Mucosa of descending colon (tissue), 3 donors: ENCODE measurements around the gene PHF13. TPM values are rescaled to one million over a fixed set of nuclear protein-coding genes. Genes with fewer than 3 reads are reported as not detected.
A peak's percentile ranks its signal among the peaks of the same experiment; 100 is the strongest.
"Not testable (repeated sequence)": the region's sequence is repeated elsewhere in the genome, so short reads cannot be mapped to it uniquely, and the experiment has no call there.

Experiments
- ATAC-seq: fragments of 200-7000 bp; cut with Tn5 transposase; one replicate; pipeline ENCODE4 v1.9.1; 2020; ENCODE audit warnings: mild to moderate bottlenecking, moderate library complexity
- DNase-seq, 3 donors: peaks; one replicate each; pipeline ENCODE4 v3.0.0-alpha.2; 2020
- H3K36me3 ChIP-seq: fragments of 200-600 bp; one replicate; pipeline ENCODE4 v1.8.0; 2021; ENCODE audit warnings: low read depth, mild to moderate bottlenecking
- H3K4me1 ChIP-seq: fragments of 200-600 bp; one replicate; pipeline ENCODE4 v1.8.0; 2021; ENCODE audit warnings: low read depth, mild to moderate bottlenecking
- H3K4me3 ChIP-seq: fragments of 200-600 bp; one replicate; pipeline ENCODE4 v1.8.0; 2021; ENCODE audit warnings: mild to moderate bottlenecking
- H3K9me3 ChIP-seq: fragments of 200-600 bp; one replicate; pipeline ENCODE4 v1.8.0; 2021; ENCODE audit warnings: mild to moderate bottlenecking
- CTCF ChIP-seq: fragments of 200-600 bp; IDR thresholded peaks from one replicate; pipeline ENCODE4 v1.8.0; 2022; ENCODE audit warnings: antibody characterized with exemption, mild to moderate bottlenecking
- intact Hi-C, 2 donors: fragments of 100-400 bp; cut with DNase I in 1 of 2; cut with micrococcal nuclease in 1 of 2; formaldehyde crosslinking; loops; one replicate each; pipeline versions ENCODE4 v1.11.0 to v1.11.1; 2022; cut with DNase I, micrococcal nuclease
- total RNA-seq, 3 donors: library from RNA; stranded (reverse); fragmentation: NEBNext Ultra II Directional in 2 of 3; extraction: Animal tissue kit (Norgen Biotek cat#: 25700) in 2 of 3; gene quantifications; one replicate each; pipeline versions ENCODE4 v1.2.1 to v1.2.4, GENCODE V29; 2021 to 2023
- donor health status: DM: no; HTN: no; CAD: no; lungs with moderate emphysema.
- donor health status: DM: no; HTN: no; CAD: no.
- donor health status: DM: no; HTN: yes; CAD: no.

The PHF13 gene
- total RNA-seq, 3 donors from 2014 or later = 6.6 to 21.5 (median 8.9) TPM

- intact Hi-C loops = no loop called here
- DNase-seq = no peak
- Histone ChIP-seq H3K36me3 (peaks cover 6% of the 10 kb centered on the region), H3K9me3 (no peaks in the 10 kb centered on the region), H3K4me3 (no peak overlapping the region), H3K4me1 (no peaks in the 10 kb centered on the region)
- TF ChIP-seq CTCF = no peak
- ATAC-seq = no peak
Measured at GRCh38 chr1:6653436-6654290, 40.1 kb downstream of the PHF13 start.

- no peak for ATAC-seq
- intact Hi-C loops = no loop called here
- DNase-seq = no peak
- Histone ChIP-seq H3K36me3 (peaks cover under 1% of the 10 kb centered on the region), H3K9me3 (no peaks in the 10 kb centered on the region), H3K4me1 (no peaks in the 10 kb centered on the region), H3K4me3 (no peak overlapping the region)
- TF ChIP-seq CTCF = no peak
Measured at GRCh38 chr1:6657138-6657537, 43.6 kb downstream of the PHF13 start.

- TF ChIP-seq CTCF = no peak
- peak; percentile 77 for ATAC-seq
- Histone ChIP-seq H3K9me3 (no peaks in the 10 kb centered on the region), H3K4me3 (no peak overlapping the region), H3K36me3 (no peaks in the 10 kb centered on the region), H3K4me1 (no peaks in the 10 kb centered on the region)
- intact Hi-C loops = no loop called here
- DNase-seq = peak in 1 of 3 donors; percentile 44
Measured at GRCh38 chr1:6658359-6659060, 45.0 kb downstream of the PHF13 start.

- intact Hi-C loops = no loop called here
- no peak for ATAC-seq
- DNase-seq = no peak
- no peaks in the 10 kb centered on the region for H3K9me3 ChIP-seq
- no peak for TF ChIP-seq CTCF
- no peak overlapping the region for H3K4me3 ChIP-seq
- H3K4me1 ChIP-seq = no peaks in the 10 kb centered on the region
- H3K36me3 ChIP-seq = peaks cover 1% of the 10 kb centered on the region
Measured at GRCh38 chr1:6660415-6661049, 47.0 kb downstream of the PHF13 start.

- ATAC-seq, H3K9me3 ChIP-seq, H3K4me3 ChIP-seq, intact Hi-C loops, H3K4me1 ChIP-seq, H3K36me3 ChIP-seq, DNase-seq: not testable (repeated sequence)
Measured at GRCh38 chr1:6662468-6662867, 48.9 kb downstream of the PHF13 start.

GRCh38 chr1:6666696-6667095 lies 53.2 kb downstream of the PHF13 start:
- Histone ChIP-seq H3K36me3 (peaks cover 5% of the 10 kb centered on the region), H3K4me1 (no peaks in the 10 kb centered on the region), H3K4me3 (no peak overlapping the region), H3K9me3 (no peaks in the 10 kb centered on the region)
- no peak for ATAC-seq
- DNase-seq = no peak
- no peak for TF ChIP-seq CTCF
- intact Hi-C loops = no loop called here
